Smooth muscle cell (in vitro differentiated cells): Measurements from ENCODE around the gene MAGI2. TPM values are rescaled to one million over a fixed set of nuclear protein-coding genes. Genes with fewer than 3 reads are reported as not detected.

Experiments used
- DNase-seq: peaks from one replicate; lab custom pipeline; 2025; ENCODE audit not compliant: unreplicated experiment; lab: John Stamatoyannopoulos, UW
- H2AFZ ChIP-seq: fragments of 200-600 bp; sonication (generic); 2 replicates; pipeline ENCODE4 v1.6.0; 2016; ENCODE audit warnings: antibody characterized with exemption, low read depth, mild to moderate bottlenecking
- H3F3A ChIP-seq: fragments of 200-600 bp; sonication (generic); 2 replicates; pipeline ENCODE4 v1.6.0; 2017; ENCODE audit warnings: antibody characterized with exemption, low read depth
- H3K27ac ChIP-seq: fragments of 200-600 bp; sonication (generic); 2 replicates; pipeline ENCODE4 v1.5.1; 2016; ENCODE audit warnings: low read depth, mild to moderate bottlenecking
- H3K27me3 ChIP-seq: fragments of 200-600 bp; sonication (generic); 2 replicates; pipeline ENCODE4 v1.6.1; 2016; ENCODE audit warnings: low read depth, mild to moderate bottlenecking
- H3K36me3 ChIP-seq: fragments of 200-600 bp; sonication (generic); 2 replicates; pipeline ENCODE4 v1.5.1; 2016; ENCODE audit warnings: low read depth
- H3K4me1 ChIP-seq: fragments of 200-600 bp; sonication (generic); 2 replicates; pipeline ENCODE4 v1.5.1; 2016; ENCODE audit warnings: low read depth
- H3K4me2 ChIP-seq: fragments of 200-600 bp; sonication (generic); 2 replicates; pipeline ENCODE4 v1.6.0; 2016; ENCODE audit warnings: mild to moderate bottlenecking
- H3K4me3 ChIP-seq: fragments of 200-600 bp; sonication (generic); 2 replicates; pipeline ENCODE4 v1.5.1; 2016; ENCODE audit warnings: mild to moderate bottlenecking
- H3K79me2 ChIP-seq: fragments of 200-600 bp; sonication (generic); 2 replicates; pipeline ENCODE4 v1.6.0; 2016; ENCODE audit warnings: low read depth, mild to moderate bottlenecking
- H3K9ac ChIP-seq: fragments of 200-600 bp; sonication (generic); 2 replicates; pipeline ENCODE4 v1.6.0; 2016; ENCODE audit warnings: low read depth
- H3K9me3 ChIP-seq: fragments of 200-600 bp; sonication (generic); replicated peaks from 2 replicates; pipeline ENCODE4 v1.5.1; 2016; ENCODE audit warnings: low read depth
- H4K20me1 ChIP-seq: fragments of 200-600 bp; sonication (generic); 2 replicates; pipeline ENCODE4 v1.6.0; 2016; ENCODE audit warnings: low read depth
- WGBS: methylation state at CpG from one replicate; pipeline ENCODE4 v1.1.7; 2016; ENCODE audit warnings: low lambda C conversion rate; 5-methylcytosine and 5-hydroxymethylcytosine counted together
- polyA plus RNA-seq: library from polyadenylated mRNA; unstranded; fragments of >200 nt; fragmentation: Nextera tagmentation; extraction: Ambion mirVana; gene quantifications from 2 replicates; pipeline ENCODE4 v1.2.1, GENCODE V29; 2016
- total RNA-seq: library from RNA; depleted of rRNA; stranded (reverse); fragments of >200 nt; gene quantifications from 2 replicates; pipeline ENCODE4 v1.2.3, GENCODE V29; 2014
- TF ChIP-seq, protein P1 (sequence below): fragments of 200-600 bp; sonication (generic); IDR thresholded peaks from 2 replicates; pipeline ENCODE4 v1.5.1; 2017; ENCODE audit warnings: borderline replicate concordance, mild to moderate bottlenecking, antibody characterized with exemption; ENCODE audit not compliant: insufficient read depth, poor library complexity, severe bottlenecking

MAGI2 gene
- total and polyA plus RNA-seq, 2 experiments from 2014 or later, result 3.4 to 10.7 TPM

DNA sequence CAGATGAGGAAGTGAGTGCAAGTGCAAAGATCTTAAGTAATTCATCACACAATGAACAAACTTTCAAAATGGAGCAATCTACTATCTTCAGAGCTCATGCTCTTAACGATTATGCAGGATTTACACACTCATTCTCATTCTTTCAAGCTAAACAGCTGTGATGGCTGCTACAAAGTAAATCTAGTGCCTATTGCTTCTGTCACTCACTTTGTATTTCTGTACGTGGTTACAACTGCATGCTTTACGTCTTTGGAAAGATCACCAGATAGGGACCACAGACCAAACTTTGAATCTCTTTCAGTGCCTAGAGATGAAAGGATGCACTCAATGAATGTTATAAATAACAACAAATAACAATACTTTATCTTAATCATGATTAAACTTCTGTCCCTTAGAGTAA is 194.6 kb downstream of the MAGI2 start:
- H3K79me2 ChIP-seq, result no peaks in the 10 kb centered on the region
- H3K4me1 ChIP-seq, result no peaks in the 10 kb centered on the region
- WGBS, result 62% methylated on average over 3 of the region's 3 CpGs
- no peak overlapping the region for H3K4me3 ChIP-seq
- H3F3A ChIP-seq, result no peaks in the 10 kb centered on the region
- H3K9ac ChIP-seq, result no peak overlapping the region
- H3K27me3 ChIP-seq, result peaks cover 8% of the 10 kb centered on the region
- H2AFZ ChIP-seq, result no peak overlapping the region
- H3K27ac ChIP-seq, result no peak overlapping the region
- no peak for DNase-seq
- no peak overlapping the region for H3K4me2 ChIP-seq
- H3K9me3 ChIP-seq, result no peaks in the 10 kb centered on the region
- TF ChIP-seq, protein P1, sequence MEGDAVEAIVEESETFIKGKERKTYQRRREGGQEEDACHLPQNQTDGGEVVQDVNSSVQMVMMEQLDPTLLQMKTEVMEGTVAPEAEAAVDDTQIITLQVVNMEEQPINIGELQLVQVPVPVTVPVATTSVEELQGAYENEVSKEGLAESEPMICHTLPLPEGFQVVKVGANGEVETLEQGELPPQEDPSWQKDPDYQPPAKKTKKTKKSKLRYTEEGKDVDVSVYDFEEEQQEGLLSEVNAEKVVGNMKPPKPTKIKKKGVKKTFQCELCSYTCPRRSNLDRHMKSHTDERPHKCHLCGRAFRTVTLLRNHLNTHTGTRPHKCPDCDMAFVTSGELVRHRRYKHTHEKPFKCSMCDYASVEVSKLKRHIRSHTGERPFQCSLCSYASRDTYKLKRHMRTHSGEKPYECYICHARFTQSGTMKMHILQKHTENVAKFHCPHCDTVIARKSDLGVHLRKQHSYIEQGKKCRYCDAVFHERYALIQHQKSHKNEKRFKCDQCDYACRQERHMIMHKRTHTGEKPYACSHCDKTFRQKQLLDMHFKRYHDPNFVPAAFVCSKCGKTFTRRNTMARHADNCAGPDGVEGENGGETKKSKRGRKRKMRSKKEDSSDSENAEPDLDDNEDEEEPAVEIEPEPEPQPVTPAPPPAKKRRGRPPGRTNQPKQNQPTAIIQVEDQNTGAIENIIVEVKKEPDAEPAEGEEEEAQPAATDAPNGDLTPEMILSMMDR, result no peak
- no peaks in the 10 kb centered on the region for H3K36me3 ChIP-seq
- H4K20me1 ChIP-seq, result peaks cover 7% of the 10 kb centered on the region

DNA sequence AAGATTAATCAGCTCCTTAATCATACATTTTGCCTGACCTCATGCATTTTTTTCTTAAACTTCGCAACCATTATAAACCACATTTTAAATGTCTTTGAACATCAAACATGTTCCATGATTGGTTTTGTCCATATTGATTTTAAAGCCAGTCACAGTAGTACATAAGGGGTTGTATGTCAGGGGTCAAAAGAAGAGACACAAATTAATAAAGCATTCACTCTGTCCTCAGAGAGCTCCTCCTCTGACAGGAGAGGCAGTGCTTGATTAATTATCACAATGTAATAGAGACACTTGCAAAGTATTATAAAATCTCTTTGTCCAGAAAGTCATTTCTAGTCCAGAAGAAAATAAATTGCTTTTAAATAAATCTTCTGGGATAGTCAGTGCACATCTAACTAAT is 195.5 kb downstream of the MAGI2 start:
- Histone ChIP-seq H3K9me3 (no peaks in the 10 kb centered on the region), H3F3A (no peaks in the 10 kb centered on the region), H3K36me3 (no peaks in the 10 kb centered on the region), H2AFZ (no peak overlapping the region), H3K27me3 (peaks cover 8% of the 10 kb centered on the region), H3K4me2 (no peak overlapping the region), H4K20me1 (peaks cover 7% of the 10 kb centered on the region), H3K79me2 (no peaks in the 10 kb centered on the region), H3K9ac (no peak overlapping the region), H3K4me3 (no peak overlapping the region), H3K27ac (no peak overlapping the region), H3K4me1 (no peaks in the 10 kb centered on the region)
- WGBS, result 96% methylated on average over 1 of the region's 1 CpG
- TF ChIP-seq, protein P1, result no peak
- no peak for DNase-seq

DNA sequence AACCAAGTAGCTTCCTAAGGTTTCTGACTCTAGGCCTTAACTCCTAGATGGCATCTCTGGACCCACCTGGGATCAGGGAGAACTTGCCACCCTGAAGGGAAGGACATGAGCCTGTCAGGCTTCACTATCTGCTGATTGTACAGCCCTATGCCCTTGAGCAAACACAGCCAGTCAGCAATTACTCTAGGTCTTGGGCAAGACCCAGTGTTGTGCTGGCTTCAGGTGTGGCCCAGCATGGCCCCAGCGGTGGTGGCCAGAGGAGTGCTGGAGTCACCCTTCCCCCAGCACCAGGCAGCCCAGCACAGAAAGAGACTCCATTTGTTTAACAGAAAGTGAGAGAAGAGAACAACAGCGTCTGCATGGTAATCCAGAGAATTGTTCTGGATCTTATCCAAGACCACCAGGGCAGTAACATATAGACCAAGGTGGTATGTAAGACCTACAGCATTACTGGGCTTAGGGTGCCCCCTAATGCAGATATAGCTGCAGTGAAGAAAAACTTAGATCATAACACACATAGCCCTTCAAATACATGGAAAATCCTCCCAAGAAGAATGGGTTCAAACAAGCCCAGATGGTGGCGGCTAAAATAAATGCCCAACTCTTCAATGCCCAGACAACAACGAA is 207.7 kb downstream of the MAGI2 start:
- no peaks in the 10 kb centered on the region for H4K20me1 ChIP-seq
- DNase-seq, result no peak
- TF ChIP-seq, protein P1, result no peak

DNA sequence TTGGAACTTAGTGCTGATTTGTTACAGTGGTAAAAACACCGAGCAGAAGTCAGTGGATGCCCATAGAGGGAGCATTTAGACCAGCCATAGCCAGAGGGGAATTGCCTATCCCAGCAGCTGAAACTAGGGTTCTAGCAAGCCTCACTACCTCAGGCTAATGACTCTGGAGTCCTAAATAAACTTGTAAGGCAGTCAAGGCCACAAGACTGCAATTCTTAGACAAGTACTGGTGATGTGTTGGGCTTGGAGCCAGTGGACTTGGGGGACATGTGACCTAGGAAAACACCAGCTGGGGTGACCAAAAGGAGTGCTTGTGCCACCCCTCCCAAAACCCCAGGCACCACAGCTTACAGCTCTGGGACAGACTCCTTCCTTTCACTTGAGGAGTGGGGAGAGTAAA is 209.0 kb downstream of the MAGI2 start:
- 93% methylated on average over 1 of the region's 1 CpG for WGBS
- no peaks in the 10 kb centered on the region for H3F3A ChIP-seq
- H3K9ac ChIP-seq, result no peak overlapping the region
- no peaks in the 10 kb centered on the region for H3K36me3 ChIP-seq
- H2AFZ ChIP-seq, result no peak overlapping the region
- no peaks in the 10 kb centered on the region for H3K27me3 ChIP-seq
- no peak overlapping the region for H3K27ac ChIP-seq
- no peaks in the 10 kb centered on the region for H4K20me1 ChIP-seq
- TF ChIP-seq, protein P1, result no peak
- no peak overlapping the region for H3K4me3 ChIP-seq
- H3K4me1 ChIP-seq, result peaks cover 8% of the 10 kb centered on the region
- no peak for DNase-seq
- H3K79me2 ChIP-seq, result no peaks in the 10 kb centered on the region
- H3K9me3 ChIP-seq, result no peaks in the 10 kb centered on the region
- H3K4me2 ChIP-seq, result no peak overlapping the region

More for the DNA sequence above, 207.7 kb downstream of the MAGI2 start:
- H3K9ac ChIP-seq, result no peak overlapping the region
- no peaks in the 10 kb centered on the region for H3K9me3 ChIP-seq
- no peaks in the 10 kb centered on the region for H3F3A ChIP-seq
- no peaks in the 10 kb centered on the region for H3K27me3 ChIP-seq
- no peaks in the 10 kb centered on the region for H3K79me2 ChIP-seq
- H3K4me3 ChIP-seq, result no peak overlapping the region
- no peak overlapping the region for H2AFZ ChIP-seq
- 77% methylated on average over 4 of the region's 4 CpGs for WGBS
- no peak overlapping the region for H3K27ac ChIP-seq
- H3K36me3 ChIP-seq, result no peaks in the 10 kb centered on the region
- no peaks in the 10 kb centered on the region for H3K4me1 ChIP-seq
- no peak overlapping the region for H3K4me2 ChIP-seq
